ENCODE data around the gene LRRC34. TPM values are rescaled to one million over a fixed set of nuclear protein-coding genes. Genes with fewer than 3 reads are reported as not detected.

LRRC34 gene
- total and polyA plus RNA-seq, 4 donors: 1.0 to 5.9 (median 4.6) TPM

GRCh38 chr3:169744366-169745054, 68.2 kb downstream of the LRRC34 start:
- intact Hi-C loops (cut with DNase I): loop anchor here (5.0 to 10.0 kb wide), 3 partner anchors 700 to 882 kb away; no protein-coding TSS in a partner anchor
- H3K27ac ChIP-seq (ENCODE audit: low read depth in 1 of 2, low read length in 2 of 2): no peak overlapping the region
- no peaks in the 10 kb centered on the region for H3K4me1 ChIP-seq (ENCODE audit: control insufficient read depth in 1 of 2, insufficient read depth in 2 of 2, low read length in 2 of 2)
- no peaks in the 10 kb centered on the region for H3K9me3 ChIP-seq (ENCODE audit: control insufficient read depth, low read length)
- 0 to 20% methylated on average over 1 of the region's 1 CpG for WGBS, 2 donors
- DNase-seq (no peak), ATAC-seq (ENCODE audit: low FRiP score) (no peak)
- no peaks in the 10 kb centered on the region for H3K36me3 ChIP-seq (ENCODE audit: control insufficient read depth in 1 of 2, insufficient read depth in 2 of 2, low read length in 1 of 2)
- H3K4me3 ChIP-seq (ENCODE audit: low read length in 2 of 2): no peak overlapping the region
- no peaks in the 10 kb centered on the region for H3K27me3 ChIP-seq (ENCODE audit: control insufficient read depth in 1 of 2, insufficient read depth in 2 of 2, low read length in 1 of 2)

Other genes with a start within 250 kb of the LRRC34 start
- 10 to 100 TPM; 36.5 to 73.7 TPM for gene MECOM, start 149.2 kb downstream of the LRRC34 start, total RNA-seq
- gene MECOM, start 149.2 kb downstream of the LRRC34 start, polyA plus RNA-seq: 10 to 100 TPM in 1 of 2 donors, 1 to 10 TPM in 1; 9.8 to 11.9 TPM
- 10 to 100 TPM in 1 of 2 donors, not detected in 1; 12.4 TPM for gene TERC, start 47.8 kb downstream of the LRRC34 start, total RNA-seq
- gene TERC, start 47.8 kb downstream of the LRRC34 start, polyA plus RNA-seq: not detected
- gene ACTRT3, start 43.3 kb downstream of the LRRC34 start, total RNA-seq: 1 to 10 TPM; 1.6 to 2.1 TPM
- 1 to 10 TPM; 1.3 to 3.9 TPM for gene ACTRT3, start 43.3 kb downstream of the LRRC34 start, polyA plus RNA-seq
- 10 to 100 TPM; 14.6 to 16.4 TPM for gene MYNN, start 39.5 kb downstream of the LRRC34 start, total RNA-seq
- 10 to 100 TPM; 10.6 to 11.6 TPM for gene MYNN, start 39.5 kb downstream of the LRRC34 start, polyA plus RNA-seq
- not detected for gene LRRIQ4, start within 50 bp of the LRRC34 start, total RNA-seq
- not detected for gene LRRIQ4, start within 50 bp of the LRRC34 start, polyA plus RNA-seq
- not detected for gene LRRC31, start 57.0 kb upstream of the LRRC34 start, total RNA-seq
- gene LRRC31, start 57.0 kb upstream of the LRRC34 start, polyA plus RNA-seq: 1 to 10 TPM in 1 of 2 donors, not detected in 1; 6.1 TPM
- gene SAMD7, start 98.7 kb upstream of the LRRC34 start, total RNA-seq: not detected
- not detected for gene SAMD7, start 98.7 kb upstream of the LRRC34 start, polyA plus RNA-seq
- 100 to 1,000 TPM; 116 to 125 TPM for gene SEC62, start 153.9 kb upstream of the LRRC34 start, total RNA-seq
- 10 to 100 TPM; 69.3 to 74.1 TPM for gene SEC62, start 153.9 kb upstream of the LRRC34 start, polyA plus RNA-seq
- 1 to 10 TPM; 2.8 to 4.1 TPM for gene GPR160, start 225.1 kb upstream of the LRRC34 start, total RNA-seq
- 10 to 100 TPM in 1 of 2 donors, 1 to 10 TPM in 1; 1.0 to 12.9 TPM for gene GPR160, start 225.1 kb upstream of the LRRC34 start, polyA plus RNA-seq